HG03432 (cell line): Measurements from ENCODE around the gene PSMA3.

Experiments used
- ATAC-seq: cut with Tn5 transposase; IDR thresholded peaks from one replicate; pipeline ENCODE4 v1.9.1; 2021; ENCODE audit warnings: mild to moderate bottlenecking, moderate library complexity; ENCODE audit not compliant: unreplicated experiment

Gene PSMA3

DNA sequence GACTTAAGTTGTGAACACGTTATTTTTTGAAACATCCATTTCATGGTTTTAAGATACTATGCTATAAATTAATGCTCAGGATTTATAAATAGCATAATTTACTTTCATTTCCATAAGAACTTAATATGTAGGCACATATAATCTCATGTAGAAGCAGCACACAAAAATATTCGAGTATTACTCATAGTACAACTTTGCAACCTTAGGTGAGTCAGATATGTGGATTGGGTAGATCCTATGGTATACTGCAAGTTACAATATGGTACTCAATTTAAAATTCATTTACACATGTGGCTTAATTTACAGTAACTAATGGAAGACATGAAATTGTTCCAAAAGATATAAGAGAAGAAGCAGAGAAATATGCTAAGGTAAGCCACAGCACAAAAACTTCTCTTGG is 26.0 kb downstream of the PSMA3 start:
- ATAC-seq: no peak

DNA sequence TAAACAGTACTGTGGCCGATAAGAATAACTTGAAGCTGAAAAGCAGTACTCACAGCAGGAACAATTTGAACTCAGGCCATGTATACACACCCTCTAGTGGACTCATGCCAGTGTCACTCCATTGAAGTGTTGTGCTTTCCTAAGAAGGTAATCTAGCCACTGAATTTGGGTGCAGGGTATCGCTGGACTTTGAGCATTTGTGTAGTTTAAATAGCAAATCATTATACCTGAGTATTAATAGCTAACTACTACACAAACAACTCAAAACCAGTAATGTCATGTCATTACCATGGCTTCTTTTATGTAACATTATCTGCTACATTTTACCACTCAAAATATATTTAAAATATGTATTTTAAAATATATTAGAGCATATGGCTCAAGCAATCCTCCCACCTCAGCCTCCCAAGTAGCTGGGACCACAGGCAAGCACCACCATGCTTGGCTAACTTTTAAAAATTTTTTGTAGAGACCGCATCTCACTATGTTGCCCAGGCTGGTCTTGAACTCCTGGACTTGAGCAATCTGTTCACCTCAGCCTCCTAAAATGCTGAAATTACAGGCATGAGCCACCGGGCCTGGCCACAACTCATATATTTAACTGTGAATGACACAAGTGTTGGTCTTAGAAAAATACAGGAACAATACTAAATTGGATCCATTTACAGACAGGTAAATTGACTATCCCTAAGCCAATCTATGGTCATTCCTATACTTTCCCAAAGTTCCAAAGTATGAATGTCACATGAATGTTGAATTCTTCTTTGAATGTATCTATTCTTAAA is 28.1 kb downstream of the PSMA3 start:
- ATAC-seq: no peak

DNA sequence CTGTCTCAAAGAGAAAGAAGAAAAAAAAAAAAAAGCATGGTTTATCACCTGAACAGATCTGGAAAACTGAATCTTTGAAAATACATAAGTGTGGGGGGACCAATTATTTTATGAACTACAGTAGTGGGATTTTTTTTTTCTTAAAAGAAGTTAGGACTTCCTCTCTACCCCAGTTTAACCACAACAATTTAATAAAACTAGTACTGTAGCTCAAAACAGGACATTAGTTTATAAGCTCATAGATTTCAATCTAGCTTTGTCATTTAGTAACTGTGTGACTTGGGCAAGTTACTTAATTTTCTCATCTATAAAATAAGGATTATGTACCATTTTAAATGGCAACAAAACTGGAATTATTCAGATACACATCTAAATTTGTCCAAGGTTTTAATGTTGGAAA is 30.2 kb downstream of the PSMA3 start:
- no peak for ATAC-seq

DNA sequence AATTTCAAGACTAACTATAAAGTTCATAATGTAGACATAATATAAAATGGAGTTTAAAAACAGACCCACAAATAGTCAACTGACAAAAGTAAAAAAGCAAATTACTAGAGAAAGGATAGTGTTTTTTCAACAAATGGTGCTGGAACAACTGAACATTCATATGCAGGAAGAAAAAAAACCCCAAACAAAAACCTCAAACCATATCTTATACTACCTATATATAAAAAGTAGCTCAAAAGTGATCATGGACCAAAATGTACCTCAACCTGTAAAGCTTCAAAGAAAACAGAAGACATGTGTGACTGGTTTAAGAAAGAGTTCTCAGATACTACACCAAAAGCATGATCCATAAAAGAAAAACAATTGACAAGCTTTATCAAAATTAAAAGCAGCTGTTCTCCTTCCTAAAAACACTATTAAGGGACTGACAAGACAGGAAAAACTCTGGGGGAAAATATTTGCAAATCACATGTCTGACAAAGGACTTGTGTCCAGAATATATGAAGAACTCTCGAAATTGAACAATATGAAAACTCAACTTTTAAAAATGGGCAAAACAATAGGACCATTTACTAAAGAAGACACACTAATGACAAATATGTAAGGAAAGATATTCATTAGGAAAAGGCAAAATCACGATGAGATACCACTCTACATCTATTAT is 31.0 kb downstream of the PSMA3 start:
- ATAC-seq: no peak

DNA sequence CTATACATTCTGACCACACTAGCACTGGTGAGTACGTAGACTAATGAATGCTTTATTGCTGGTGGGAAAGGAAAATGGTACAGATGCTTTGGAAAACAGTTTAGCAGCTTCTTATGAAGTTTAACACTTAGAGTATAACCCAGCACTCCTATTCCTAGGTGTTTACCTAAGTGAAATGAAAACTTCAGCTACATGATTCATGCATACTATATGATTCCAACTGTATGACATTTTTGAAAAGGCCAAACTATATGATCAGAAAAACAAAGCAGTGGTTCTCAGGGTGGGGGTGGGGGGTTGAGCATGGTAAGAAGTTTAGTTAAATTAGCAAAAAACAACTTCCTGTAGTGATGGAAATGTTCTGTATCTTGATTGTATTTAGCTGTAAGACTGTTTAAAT is 31.6 kb downstream of the PSMA3 start:
- no peak for ATAC-seq

DNA sequence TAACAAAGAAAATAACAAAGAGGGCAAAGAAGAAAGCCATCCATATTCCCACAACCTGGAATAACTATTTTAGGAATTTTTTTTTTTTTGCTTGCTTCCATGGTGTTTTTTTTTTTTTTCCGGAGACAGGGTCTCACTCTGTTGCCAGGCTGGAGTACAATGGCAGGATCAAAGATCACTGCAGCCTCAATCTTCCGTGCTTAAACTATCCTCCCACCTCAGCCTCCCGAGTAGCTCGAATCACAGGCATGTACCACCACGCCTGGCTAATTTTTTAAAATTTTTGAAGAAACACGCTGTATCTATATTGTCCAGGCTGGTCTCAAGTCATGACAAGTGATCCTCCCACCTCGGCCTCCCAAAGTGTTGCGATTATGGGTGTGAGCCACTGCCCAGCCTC is 33.5 kb downstream of the PSMA3 start:
- ATAC-seq: no peak

DNA sequence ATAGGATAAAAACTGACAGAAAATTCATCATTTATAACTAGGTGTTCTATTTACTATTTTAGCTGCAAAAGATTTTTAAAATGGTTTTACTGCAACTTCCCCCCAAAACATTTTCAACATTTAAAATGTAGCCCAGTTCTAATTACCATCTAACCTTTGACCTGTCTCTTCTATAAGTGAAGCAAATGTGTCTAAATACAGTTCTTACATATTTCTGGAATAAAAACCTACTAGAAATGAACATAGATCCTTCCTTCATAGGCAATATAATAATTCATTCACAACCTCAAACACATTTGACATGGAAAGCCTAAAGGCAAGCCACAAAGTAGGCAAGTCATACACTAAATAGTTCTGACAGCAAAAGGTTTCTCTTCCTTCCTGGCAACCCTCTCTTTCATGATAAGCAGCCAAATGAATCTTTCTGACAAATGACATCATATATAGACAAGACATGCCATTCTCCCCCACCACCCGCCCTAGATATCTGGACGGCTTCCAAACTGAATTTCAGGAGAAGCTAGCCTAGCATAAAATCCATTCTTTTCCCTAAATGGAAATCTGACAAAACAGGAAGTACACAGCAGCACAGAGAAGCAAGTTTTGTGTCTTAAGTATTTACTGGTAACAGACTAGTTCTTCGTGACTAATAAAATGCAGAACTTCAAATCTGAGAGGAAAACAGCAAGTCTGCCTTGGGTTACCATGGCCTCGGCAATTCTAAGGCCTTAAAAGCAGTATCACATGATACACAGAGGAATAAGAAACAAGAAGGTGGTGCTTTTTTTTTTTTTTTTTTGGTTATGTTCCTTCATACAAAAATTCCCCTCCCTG is 36.5 kb downstream of the PSMA3 start:
- peak; percentile 78 for ATAC-seq

DNA sequence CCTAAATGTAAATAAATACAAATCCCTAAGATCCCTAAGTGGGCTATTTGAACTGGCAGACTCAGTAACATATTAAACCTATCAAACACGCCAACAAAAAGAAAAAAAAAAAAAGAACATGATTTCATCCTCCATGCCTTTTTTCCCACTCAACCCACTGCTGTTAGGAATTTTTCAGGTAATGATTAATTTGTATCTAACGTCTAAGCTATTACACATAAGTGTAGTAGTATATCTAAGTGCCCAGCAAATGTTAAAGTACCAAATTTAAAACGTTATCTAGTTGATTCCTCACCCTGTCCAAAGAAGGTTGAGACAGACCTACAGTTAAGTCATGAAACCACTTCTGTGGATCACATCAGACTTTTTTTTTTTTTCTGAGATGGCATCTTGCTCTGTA is 37.3 kb downstream of the PSMA3 start:
- no peak for ATAC-seq

DNA sequence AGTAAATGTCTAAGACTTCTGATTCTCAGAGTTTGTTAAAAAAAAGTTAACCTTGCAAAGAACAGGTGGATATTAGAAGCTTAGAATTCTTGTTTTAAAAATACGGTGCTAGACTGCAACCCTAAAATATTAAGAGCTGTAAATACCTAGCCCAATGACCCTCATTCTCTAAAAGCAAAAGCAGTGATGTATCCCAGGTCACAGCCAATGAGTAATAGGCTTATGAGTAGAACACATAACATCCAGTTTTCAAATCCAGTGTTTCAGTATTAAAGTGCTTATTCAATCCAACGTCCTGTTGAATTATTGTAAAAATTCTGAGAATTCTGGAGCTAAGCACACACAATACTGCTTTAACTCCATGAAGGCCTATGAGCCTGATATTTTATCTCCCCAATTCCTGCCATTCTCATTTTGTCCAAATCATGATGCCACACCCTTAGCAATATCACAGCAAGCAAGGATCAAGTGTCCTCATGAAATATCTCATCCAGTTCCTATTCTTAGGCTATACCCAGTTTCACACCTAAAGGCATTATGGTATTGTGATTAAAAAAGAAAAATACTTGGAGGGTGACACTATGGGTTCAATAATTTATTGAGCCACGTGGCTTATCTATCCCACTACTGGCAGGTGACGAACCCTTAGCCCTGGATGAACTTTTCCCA is 38.4 kb downstream of the PSMA3 start:
- ATAC-seq: no peak

DNA sequence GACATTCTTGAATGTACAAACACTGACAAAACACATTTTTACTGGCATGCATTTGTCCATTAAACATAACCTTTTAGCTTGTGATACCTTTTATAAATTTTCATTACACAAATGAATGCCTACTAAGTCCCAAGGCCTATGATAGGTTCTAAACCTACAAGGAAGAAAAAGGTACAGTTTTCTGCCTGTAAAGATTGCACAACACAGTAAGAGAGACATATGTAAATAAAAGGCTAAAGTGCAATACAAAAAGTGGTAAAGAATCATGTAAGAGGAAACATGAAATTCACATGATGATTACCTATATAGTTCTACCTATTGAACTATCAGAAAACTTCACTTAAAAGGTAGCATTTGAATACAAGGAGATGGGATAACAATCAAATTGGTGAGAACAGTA is 39.1 kb downstream of the PSMA3 start:
- no peak for ATAC-seq

DNA sequence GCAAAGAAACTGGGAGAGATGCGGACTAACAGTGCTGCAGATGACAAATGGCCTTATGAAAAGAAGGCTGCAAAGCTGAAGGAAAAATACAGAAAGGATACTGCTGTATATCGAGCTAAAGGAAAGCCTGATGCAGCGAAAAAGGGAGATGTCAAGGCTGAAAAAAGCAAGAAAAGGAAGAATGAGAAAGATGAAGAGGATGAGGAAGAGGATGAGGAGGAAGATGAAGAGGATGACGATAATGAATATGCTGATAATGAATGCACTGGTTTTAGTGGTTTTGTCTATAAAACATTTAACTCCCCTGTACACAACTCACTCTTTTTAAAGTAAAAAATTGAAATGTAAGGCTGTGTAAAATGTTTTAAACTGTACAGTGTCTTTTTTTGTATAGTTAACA is 40.5 kb downstream of the PSMA3 start:
- ATAC-seq: no peak

DNA sequence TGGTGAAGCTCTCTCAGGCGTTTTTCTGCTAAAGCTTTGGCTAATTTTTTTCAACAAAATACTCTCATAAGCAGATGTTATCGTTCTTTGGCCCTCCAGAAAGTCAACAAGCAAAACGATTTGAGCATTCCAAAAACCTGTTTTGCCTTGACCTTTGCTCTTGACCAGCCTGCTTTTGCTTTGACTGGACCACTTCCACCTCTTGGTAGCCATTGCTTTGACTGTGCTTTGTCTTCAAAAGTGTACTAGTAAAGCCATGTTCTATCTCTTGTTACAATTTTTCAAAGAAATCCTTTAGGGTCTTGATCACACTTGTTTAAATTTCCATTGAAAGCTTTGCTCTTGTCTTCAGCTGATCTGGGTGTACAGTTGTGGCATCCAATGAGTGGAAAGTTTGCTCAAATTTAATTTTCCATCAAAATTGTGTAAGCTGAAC is 43.0 kb downstream of the PSMA3 start:
- ATAC-seq: no peak

DNA sequence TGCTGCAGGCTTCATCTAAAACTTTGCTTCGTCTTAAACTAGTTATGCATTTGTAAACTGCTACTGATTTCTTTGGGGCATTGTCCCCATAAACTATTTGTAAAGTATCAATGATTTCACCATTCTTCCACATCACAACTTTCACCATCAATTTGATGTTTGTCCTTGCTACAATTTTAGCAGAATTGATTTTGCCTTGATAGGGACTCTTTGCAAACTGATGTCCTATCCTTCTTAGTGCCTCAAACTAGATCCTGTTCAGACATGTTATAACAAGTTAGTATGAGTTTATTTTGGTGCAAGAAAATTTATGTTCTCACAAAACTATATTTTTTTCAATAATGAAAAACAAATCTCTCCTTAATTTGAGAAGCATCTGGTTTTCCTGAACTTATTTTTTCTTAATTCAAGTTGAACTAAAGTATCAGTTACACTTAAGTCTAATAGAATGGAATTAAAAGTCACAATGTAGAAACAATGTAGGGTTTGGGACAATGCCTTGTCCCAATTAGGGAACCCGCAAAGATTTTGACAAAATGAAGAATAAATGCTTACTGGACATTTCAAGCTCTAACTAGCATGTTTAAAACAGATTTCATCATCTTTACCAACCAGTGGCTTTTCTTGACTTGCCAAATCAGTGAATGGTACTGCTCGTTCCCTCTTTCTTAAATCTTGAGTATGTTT is 43.6 kb downstream of the PSMA3 start:
- ATAC-seq: no peak

DNA sequence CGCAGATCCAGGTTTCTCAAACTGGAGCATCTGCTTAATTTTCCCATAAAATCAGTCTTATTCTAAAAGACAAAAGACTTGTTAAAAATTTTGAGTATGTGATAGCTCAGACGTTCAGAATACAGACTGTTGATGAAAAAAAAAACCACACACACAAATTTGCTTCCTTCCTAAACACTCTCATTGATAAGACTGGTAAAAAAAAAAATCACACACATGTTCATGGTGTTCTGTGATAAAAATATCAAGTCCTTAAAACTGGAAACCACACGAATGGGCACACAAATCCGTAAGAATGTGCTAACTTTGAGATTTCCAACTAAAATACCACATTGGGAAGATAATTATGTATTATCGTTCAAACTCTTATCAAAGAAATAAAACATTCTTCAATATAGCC is 47.0 kb downstream of the PSMA3 start:
- ATAC-seq: no peak

DNA sequence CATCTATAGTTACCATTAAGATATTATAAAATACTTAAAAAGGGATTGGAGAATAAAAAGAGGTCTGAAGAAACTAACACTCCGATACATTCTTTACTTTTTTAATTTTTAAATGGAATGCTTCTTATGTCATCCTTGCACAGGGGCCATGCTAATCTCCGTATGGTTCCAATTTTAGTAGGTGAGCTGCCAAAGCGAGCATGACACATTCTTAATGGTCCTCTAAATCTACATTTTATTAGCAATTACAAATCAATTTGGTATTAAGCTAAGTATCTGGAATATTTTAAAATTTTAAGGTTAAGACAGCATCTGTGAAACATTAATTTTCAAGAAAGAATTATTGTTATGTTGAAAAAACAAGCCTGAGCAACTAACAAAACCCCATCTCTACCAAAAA is 47.5 kb downstream of the PSMA3 start:
- no peak for ATAC-seq

DNA sequence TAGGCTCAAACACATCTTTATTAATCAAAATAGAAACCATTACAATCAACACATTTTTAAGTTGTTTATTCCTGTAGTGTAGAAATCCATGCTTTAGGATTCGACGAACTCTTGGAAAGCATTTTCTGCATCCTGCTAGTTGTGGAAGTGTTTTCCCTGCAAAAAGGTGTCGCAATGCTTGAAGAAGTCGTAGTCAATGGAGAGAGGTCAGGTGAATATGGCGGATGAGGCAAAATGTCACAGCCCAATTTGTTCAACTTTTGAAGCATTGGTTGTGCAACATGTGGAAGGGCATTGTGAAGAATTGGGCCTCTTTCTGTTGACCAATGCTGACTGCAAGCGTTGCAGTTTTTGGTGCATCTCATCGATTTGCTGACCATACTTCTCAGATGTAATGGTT is 49.6 kb downstream of the PSMA3 start:
- no peak for ATAC-seq

DNA sequence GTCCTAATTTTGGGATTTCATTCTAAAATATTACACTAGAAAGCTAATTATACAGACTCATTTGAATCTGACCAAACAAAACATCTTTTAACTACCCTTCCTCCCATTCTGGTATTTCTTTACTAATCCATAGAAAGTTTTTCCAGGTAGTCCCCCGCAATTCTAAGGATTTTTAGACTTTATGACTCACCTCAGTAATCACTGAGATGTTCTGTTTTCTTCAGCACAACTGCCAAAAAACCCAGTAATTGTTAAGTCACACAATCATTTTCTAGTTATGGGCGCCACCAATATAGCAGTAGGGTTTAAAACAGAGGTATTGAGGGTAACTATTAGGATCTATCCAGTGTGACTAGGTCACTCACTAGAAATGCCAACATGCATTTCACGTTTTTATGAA is 52.1 kb downstream of the PSMA3 start:
- ATAC-seq: no peak

DNA sequence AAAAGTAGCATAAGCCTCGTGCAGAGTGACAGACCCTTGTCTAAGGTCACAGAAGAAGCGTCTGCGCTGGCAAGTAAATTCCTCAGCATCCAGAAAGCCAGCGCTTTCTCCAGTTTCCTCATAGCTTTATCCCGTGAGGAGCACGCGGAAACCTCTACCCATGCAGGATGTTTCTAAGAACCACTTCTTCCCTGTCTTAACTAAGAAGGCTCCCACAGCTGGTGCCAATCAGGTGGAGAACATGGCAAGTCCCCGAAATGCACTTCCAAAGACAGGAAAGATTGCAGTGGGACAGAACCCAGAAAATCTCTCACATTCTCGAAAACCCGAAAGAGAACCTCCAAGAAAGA is 52.7 kb downstream of the PSMA3 start:
- peak; percentile 1 for ATAC-seq

DNA sequence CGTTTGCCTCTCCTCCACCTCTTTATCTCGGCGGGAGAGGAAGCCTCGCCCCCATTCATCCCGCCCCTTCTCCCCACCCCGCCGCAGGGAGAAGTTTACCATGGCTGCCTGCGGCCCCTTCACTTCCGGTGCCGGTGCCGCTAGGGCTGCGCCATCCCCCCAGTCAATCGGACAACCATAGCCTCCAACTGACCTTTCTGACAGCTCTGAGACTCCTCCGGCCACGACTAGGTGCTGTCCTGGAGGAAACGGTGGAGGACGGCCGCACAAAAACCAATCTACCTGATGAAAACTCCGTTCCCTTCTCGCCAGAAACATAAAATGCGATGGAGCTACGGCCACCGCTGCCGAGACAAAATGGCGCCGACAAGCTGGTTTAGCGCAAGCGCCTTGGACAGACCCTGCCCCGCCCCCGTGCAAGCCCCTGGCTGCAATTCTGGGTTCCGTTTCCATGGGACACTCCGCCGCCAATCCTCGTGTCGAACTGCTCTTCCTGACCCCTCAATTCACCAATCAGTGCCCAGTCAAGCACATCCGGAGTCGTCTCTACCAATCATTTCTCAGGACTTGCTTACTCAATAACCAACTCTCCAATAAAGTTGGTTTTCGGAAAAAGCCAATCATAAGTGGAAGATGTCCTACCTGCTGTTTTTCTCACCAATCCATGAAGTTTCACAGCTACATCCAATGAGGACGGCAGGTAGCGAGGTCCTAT is 53.3 kb downstream of the PSMA3 start:
- ATAC-seq: peak; percentile 82
